GM13976 (cell line): ENCODE results near the gene UEVLD.
"Not testable (repeated sequence)": the region's sequence is repeated elsewhere in the genome, so short reads cannot be mapped to it uniquely, and the experiment has no call there.

Experiments
- DNase-seq: peaks from one replicate; pipeline ENCODE4 v3.0.0; 2012; ENCODE audit warnings: low spot score
- CTCF ChIP-seq: IDR thresholded peaks from 2 replicates; pipeline ENCODE4 v1.5.1; 2012; ENCODE audit warnings: borderline replicate concordance, mild to moderate bottlenecking; ENCODE audit not compliant: insufficient read depth; ENCODE audit errors: extremely low read depth, missing control alignments, control extremely low read depth
- in situ Hi-C: fragments of 300-500 bp; cut with MboI; formaldehyde crosslinking; loops from one replicate; pipeline ENCODE4 v1.12.0; 2022; ENCODE audit warnings: low sequenced_read_pairs, mixed read lengths, inconsistent platforms; ENCODE audit not compliant: unreplicated experiment

UEVLD gene

GRCh38 chr11:18611196-18611595, 22.7 kb upstream of the UEVLD start:
- no peak for TF ChIP-seq CTCF
- in situ Hi-C loops: no loop called here
- DNase-seq: no peak

- in situ Hi-C loops: no loop called here
- no peak for DNase-seq
- TF ChIP-seq CTCF: no peak
Measured at GRCh38 chr11:18608376-18608775, 19.8 kb upstream of the UEVLD start.

- no peak for DNase-seq
- TF ChIP-seq CTCF: no peak
- in situ Hi-C loops: no loop called here
Measured at GRCh38 chr11:18600915-18601569, 12.5 kb upstream of the UEVLD start.

DNA sequence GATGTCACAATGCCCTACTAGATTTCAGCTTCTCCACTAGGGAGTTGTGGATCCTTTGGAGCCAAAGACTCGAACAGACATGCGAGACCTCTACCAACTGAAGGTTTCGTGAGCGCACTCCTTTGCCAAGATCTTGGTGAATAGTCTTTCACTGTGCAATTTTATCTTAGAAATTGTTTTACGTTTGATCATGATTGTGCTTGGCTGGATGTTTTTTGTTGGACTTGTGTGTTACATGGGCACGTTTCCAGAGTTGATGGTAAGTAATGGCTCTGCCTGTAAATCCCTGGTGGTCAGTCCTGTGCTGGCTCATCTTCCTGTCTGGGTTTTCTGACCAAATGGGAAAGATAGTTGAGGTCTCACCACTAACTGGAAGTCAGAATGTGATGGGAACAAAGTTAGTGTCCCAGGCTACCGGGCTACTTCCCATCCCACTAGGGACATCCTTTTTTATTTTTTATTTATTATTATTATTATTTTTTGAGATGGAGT, 11.3 kb upstream of the UEVLD start, which contains the start of gene MISFA:
Gene MISFA (plus strand): TSS at position 51 of the 492 bp plus-strand sequence. CDS start 140 bp downstream, at position 191.
- no peak for TF ChIP-seq CTCF
- in situ Hi-C loops: no loop called here
- DNase-seq: no peak

DNA sequence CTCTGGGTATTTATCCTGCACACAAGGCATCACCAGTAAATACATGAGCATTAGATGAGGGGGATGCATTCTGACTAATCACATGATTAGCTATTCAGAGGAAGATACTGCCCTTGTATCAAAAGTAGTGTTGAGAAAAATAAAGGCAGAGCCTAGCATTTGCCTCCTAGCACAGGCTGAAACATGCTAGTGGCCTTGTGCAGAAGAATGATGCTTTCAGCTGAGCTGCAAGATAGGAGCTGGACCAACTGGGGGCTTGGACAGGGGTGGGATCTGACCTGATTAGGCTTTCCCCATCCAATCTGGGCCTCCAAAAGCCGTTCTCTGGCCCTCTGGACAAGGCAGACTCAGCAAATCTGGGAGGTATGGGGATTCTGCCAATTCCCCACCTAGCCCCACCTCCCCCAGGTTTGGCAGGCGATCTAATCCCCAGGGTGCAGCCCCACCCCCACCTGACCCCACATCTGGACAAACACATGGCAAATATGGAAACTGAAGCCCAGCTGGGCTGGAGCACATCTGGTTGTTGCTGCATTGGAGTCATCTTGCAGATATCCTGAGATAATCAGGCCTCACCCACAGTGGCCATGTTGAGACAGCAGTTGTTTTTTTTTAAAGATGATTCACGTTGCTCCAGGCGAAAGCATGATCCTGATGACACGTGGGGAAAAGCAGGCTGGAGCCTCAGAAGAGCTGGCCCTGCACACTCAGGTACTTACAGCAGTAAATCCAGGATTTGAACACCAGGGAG, 6.6 kb upstream of the UEVLD start:
- in situ Hi-C loops: no loop called here

DNA sequence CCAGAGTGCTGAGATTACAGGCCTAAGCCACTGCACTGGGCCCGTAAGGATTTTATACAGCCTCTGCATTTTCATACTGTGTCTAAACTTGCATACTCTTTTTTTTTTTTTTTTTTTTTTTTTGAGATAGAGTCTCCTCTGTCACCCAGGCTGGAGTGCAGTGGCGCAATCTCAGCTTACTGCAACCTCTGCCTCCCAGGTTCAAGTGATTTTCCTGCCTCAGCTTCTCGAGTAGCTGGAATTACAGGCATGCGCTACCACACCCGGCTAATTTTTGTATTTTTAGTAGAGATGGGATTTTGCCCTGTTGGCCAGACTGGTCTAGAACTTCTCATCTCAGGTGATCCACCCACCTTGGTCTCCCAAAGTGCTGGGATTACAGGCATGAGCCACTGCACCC, 5.6 kb upstream of the UEVLD start:
- DNase-seq, in situ Hi-C loops: not testable (repeated sequence)

More for the DNA sequence above, 6.6 kb upstream of the UEVLD start:
- DNase-seq: no peak
- TF ChIP-seq CTCF: no peak

DNA sequence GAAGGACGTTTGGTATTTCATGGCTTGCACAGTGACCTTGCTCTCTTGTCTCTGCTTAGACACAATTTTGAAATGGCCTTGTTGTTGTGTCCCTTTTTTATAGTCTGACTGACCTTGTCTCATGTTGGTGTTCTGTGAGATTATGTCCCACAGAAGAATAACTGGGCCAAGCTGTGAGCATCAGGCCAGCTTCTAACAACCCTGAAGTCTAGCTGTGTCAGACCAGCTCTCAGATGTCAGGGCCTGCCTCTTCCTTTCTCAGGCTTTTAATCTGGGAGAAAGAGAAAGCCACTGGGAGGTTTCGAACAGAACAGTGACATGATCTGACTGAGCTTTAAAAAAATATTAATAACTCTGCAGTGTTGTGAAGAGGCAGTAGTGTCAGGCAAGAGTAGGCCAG, 2.0 kb upstream of the UEVLD start:
- TF ChIP-seq CTCF: no peak
- in situ Hi-C loops: no loop called here
- no peak for DNase-seq
